RWPE2 (cell line): ENCODE data around the gene SLC30A7.
A peak's percentile ranks its signal among the peaks of the same experiment; 100 is the strongest.

Experiments used
- ATAC-seq: fragments of 200-7000 bp; cut with Tn5 transposase; 3 replicates; pipeline ENCODE4 v1.9.1; 2021; ENCODE audit warnings: low read depth
- DNase-seq: peaks from one replicate; pipeline ENCODE4 v3.0.0-alpha.2; 2020; ENCODE audit warnings: low spot score
- H3K27ac ChIP-seq: fragments of 450-650 bp; 2 replicates; pipeline ENCODE4 v1.5.1; 2017; ENCODE audit warnings: mild to moderate bottlenecking; ENCODE audit not compliant: poor library complexity, severe bottlenecking
- H3K27me3 ChIP-seq: fragments of 250-450 bp; sonication (Bioruptor Pico); 2 replicates; pipeline ENCODE4 v1.5.1; 2021; ENCODE audit warnings: mild to moderate bottlenecking, moderate library complexity; ENCODE audit not compliant: insufficient read depth, poor library complexity, severe bottlenecking
- H3K36me3 ChIP-seq: fragments of 250-450 bp; sonication (Bioruptor Pico); 2 replicates; pipeline ENCODE4 v1.5.1; 2020; ENCODE audit warnings: low read depth, mild to moderate bottlenecking, moderate library complexity
- H3K4me1 ChIP-seq: fragments of 250-450 bp; sonication (Bioruptor Pico); 2 replicates; pipeline ENCODE4 v1.5.1; 2021; ENCODE audit warnings: mild to moderate bottlenecking, moderate library complexity; ENCODE audit not compliant: insufficient read depth, poor library complexity, severe bottlenecking
- H3K4me3 ChIP-seq: fragments of 250-450 bp; sonication (Bioruptor Pico); 2 replicates; pipeline ENCODE4 v1.5.1; 2021; ENCODE audit warnings: mild to moderate bottlenecking, moderate library complexity; ENCODE audit not compliant: severe bottlenecking
- H3K9me3 ChIP-seq: fragments of 250-450 bp; sonication (Bioruptor Pico); 2 replicates; pipeline ENCODE4 v1.5.1; 2021; ENCODE audit warnings: mild to moderate bottlenecking, moderate library complexity; ENCODE audit not compliant: severe bottlenecking
- TF ChIP-seq, protein P1 (sequence below): fragments of 450-650 bp; IDR thresholded peaks from one replicate; pipeline ENCODE4 v1.5.1; 2017; ENCODE audit warnings: mild to moderate bottlenecking, moderate library complexity; ENCODE audit not compliant: poor library complexity, severe bottlenecking

SLC30A7 gene

DNA sequence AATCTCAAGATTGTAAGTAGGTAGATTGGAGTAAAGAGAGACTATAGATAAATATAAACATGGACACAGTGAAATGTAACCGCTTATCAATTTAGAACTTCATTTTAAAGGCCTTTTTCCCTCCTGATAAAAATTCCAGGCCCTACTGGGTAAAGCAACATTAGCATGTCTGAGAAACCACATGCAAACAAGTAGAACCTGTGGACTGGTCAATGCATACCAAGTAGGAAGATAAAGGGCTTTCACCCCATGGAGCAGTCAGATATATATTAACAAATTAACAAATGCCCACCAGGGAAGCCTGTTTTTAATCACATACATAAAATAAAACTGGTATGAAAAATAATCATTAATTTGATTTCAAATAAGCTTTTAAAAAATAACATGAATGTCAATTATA, 121.6 kb downstream of the SLC30A7 start:
- DNase-seq (no peak), ATAC-seq (no peak)
- Histone ChIP-seq H3K4me3 (no peak overlapping the region), H3K27ac (no peak overlapping the region), H3K27me3 (no peaks in the 10 kb centered on the region), H3K36me3 (peaks cover 67% of the 10 kb centered on the region), H3K4me1 (peaks cover 4% of the 10 kb centered on the region), H3K9me3 (no peaks in the 10 kb centered on the region)
- TF ChIP-seq, protein P1, sequence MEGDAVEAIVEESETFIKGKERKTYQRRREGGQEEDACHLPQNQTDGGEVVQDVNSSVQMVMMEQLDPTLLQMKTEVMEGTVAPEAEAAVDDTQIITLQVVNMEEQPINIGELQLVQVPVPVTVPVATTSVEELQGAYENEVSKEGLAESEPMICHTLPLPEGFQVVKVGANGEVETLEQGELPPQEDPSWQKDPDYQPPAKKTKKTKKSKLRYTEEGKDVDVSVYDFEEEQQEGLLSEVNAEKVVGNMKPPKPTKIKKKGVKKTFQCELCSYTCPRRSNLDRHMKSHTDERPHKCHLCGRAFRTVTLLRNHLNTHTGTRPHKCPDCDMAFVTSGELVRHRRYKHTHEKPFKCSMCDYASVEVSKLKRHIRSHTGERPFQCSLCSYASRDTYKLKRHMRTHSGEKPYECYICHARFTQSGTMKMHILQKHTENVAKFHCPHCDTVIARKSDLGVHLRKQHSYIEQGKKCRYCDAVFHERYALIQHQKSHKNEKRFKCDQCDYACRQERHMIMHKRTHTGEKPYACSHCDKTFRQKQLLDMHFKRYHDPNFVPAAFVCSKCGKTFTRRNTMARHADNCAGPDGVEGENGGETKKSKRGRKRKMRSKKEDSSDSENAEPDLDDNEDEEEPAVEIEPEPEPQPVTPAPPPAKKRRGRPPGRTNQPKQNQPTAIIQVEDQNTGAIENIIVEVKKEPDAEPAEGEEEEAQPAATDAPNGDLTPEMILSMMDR = no peak

DNA sequence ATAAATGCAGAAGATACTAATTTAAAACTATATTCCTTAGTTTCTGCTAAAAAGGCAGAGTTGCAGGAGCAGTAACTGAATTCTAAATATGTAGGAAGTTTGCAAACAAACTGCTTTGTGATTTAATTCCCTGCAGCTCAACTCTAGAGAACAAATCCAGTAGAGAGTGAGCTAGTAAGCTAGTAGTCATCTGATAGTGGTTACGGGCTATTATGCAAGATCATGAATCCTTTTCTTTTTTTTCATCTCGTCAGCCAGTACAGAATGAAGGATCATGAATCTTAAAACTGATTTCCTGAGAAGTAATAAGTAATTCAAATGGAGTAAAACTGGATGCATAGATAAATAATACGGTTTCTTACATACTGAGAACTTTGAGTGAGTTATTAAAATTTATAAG, 126.4 kb downstream of the SLC30A7 start:
- Histone ChIP-seq H3K9me3 (no peaks in the 10 kb centered on the region), H3K4me3 (no peak overlapping the region), H3K27ac (no peak overlapping the region), H3K36me3 (peaks cover 64% of the 10 kb centered on the region), H3K4me1 (peaks cover 18% of the 10 kb centered on the region), H3K27me3 (no peaks in the 10 kb centered on the region)
- ATAC-seq (no peak), DNase-seq (no peak)
- TF ChIP-seq, protein P1 = no peak

DNA sequence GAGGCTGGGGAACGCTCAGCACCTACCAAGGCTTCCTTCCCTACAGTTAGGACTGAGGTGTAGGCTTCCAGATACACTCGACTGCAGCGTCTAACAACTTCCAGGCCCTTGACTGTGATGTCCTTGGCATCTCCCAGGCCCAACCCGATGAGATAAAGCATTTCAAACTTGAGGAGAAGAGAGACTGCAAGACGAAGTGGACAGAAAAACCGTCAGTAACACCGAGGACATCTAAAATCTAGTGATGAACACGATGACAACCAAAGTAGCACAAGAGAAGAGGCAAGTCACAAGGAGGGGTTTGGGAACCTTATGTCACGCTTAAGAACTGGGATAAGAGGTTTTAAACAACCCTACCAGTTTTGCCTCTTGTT, 129.4 kb downstream of the SLC30A7 start:
- DNase-seq (no peak), ATAC-seq (peak; percentile 33)
- peaks cover 52% of the 10 kb centered on the region for H3K36me3 ChIP-seq
- TF ChIP-seq, protein P1 = no peak
- H3K4me1 ChIP-seq = peaks cover 21% of the 10 kb centered on the region
- peak overlapping the region; percentile 47 for H3K27ac ChIP-seq
- no peaks in the 10 kb centered on the region for H3K27me3 ChIP-seq
- peak overlapping the region; percentile 88 for H3K4me3 ChIP-seq
- no peaks in the 10 kb centered on the region for H3K9me3 ChIP-seq

DNA sequence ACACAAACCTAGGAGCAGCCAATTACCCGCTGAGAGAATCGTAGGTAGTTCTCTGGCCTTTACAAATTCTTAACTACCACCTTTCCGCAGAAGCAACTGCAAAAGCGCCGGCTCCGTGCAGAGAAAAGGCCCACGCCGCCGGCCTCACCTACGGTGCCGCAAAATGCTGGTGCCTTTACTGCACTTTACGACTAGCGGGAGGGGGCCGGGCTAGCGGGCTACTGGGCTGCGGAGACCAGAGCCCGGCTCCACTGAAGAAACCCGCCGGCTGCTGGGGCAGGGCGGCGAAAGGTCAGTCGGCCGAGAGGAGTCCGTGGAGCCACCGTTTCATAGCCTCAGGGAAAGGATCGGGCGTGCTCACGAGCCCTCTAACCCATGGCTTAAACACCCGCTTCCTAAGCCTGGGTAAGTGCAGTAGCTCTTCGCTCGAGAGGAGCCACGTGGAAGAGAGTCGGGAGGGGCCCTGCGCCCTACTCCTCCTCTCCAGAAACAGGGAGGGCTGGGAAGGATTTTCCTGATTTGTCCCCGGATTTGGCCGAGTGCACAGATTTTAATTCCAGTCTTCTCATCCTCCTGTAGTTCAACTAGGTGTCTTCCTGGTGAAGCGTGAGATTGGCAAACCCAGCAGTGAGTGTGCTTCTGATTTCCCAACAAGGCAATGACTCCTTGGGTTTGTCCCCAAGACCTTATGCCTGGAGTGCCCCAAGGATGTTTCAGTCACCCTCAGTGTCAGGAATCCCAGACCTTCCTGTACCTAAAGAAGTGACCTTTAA, 130.0 kb downstream of the SLC30A7 start, which contains the start of gene DPH5:
TSS of gene DPH5 (minus strand) at position 128 of the 773 bp plus-strand sequence. CDS start 341 bp downstream, outside the sequence.
- DNase-seq = peak; percentile 91
- peak; percentile 91 for ATAC-seq
- peak within 1 kb of the TSS; percentile 47 for H3K27ac ChIP-seq

DNA sequence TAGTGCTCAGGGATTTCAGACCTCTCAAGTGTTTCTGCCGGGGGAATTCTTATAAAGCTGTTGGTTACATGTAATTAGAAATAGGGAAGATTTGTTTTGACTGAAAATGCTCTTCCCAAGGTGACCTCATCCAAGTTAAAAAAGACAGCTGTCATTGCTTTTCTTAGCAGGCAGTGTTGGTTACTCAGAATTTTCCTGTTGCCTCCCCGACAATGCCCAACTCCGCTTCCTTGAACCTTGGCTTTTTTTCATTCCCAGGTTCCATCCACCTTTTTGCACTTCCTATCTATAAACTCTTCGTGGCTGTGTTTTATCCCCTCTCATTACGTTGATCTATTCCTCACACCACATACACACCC, 130.5 kb downstream of the SLC30A7 start:
- Histone ChIP-seq H3K27me3 (no peaks in the 10 kb centered on the region), H3K9me3 (no peaks in the 10 kb centered on the region)

More for the DNA sequence above, 130.0 kb downstream of the SLC30A7 start, which contains the start of gene DPH5:
- peak within 1 kb of the TSS; percentile 88 for H3K4me3 ChIP-seq
- peaks cover 49% of the 10 kb centered on the region for H3K36me3 ChIP-seq
- H3K9me3 ChIP-seq = no peaks in the 10 kb centered on the region
- H3K27me3 ChIP-seq = no peaks in the 10 kb centered on the region
- H3K4me1 ChIP-seq = peaks cover 21% of the 10 kb centered on the region
- TF ChIP-seq, protein P1 = no peak

More for the DNA sequence above, 130.5 kb downstream of the SLC30A7 start:
- Histone ChIP-seq H3K36me3 (peaks cover 43% of the 10 kb centered on the region), H3K4me3 (peak overlapping the region; percentile 88), H3K4me1 (peaks cover 21% of the 10 kb centered on the region), H3K27ac (peak overlapping the region; percentile 47)
- ATAC-seq = no peak
- TF ChIP-seq, protein P1 = no peak
- DNase-seq = no peak
